Measurements from ENCODE around the gene F3. TPM values are rescaled to one million over a fixed set of nuclear protein-coding genes. Genes with fewer than 3 reads are reported as not detected.

The F3 gene
- total RNA-seq, 1 experiment from 2014 or later: 0.40 TPM

GRCh38 chr1:94514095-94514727 lies 27.3 kb downstream of the F3 start:
- Histone ChIP-seq H3K36me3 (peaks cover 5% of the 10 kb centered on the region), H3K9me3 (no peaks in the 10 kb centered on the region), H3K4me3 (no peak overlapping the region), H3K27me3 (no peaks in the 10 kb centered on the region)
- peak; percentile 8 for DNase-seq

GRCh38 chr1:94512816-94513215 lies 28.7 kb downstream of the F3 start:
- H3K36me3 ChIP-seq: peaks cover 8% of the 10 kb centered on the region
- no peak for DNase-seq
- no peak overlapping the region for H3K4me3 ChIP-seq

GRCh38 chr1:94504601-94505000 lies 37.0 kb downstream of the F3 start:
- DNase-seq: no peak
- Histone ChIP-seq H3K36me3 (peaks cover 33% of the 10 kb centered on the region), H3K4me3 (no peak overlapping the region), H3K9me3 (0 out of 2 replicates have a peak, but pooled peaks cover 2% of the 10 kb centered on the region), H3K27me3 (no peaks in the 10 kb centered on the region)

More at GRCh38 chr1:94512816-94513215, 28.7 kb downstream of the F3 start:
- H3K27me3 ChIP-seq: no peaks in the 10 kb centered on the region
- 0 out of 2 replicates have a peak, but pooled peaks cover 2% of the 10 kb centered on the region for H3K9me3 ChIP-seq

GRCh38 chr1:94503153-94503552 lies 38.4 kb downstream of the F3 start:
- H3K27me3 ChIP-seq: no peaks in the 10 kb centered on the region
- H3K9me3 ChIP-seq: 0 out of 2 replicates have a peak, but pooled peaks cover 2% of the 10 kb centered on the region
- no peak for DNase-seq
- peaks cover 41% of the 10 kb centered on the region for H3K36me3 ChIP-seq
- H3K4me3 ChIP-seq: no peak overlapping the region

- no peak for DNase-seq
- Histone ChIP-seq H3K27me3 (no peaks in the 10 kb centered on the region), H3K9me3 (no peaks in the 10 kb centered on the region), H3K4me3 (no peak overlapping the region), H3K36me3 (peaks cover 40% of the 10 kb centered on the region)
Measured at GRCh38 chr1:94501935-94502334, 39.6 kb downstream of the F3 start.

- no peak for DNase-seq
- Histone ChIP-seq H3K9me3 (no peaks in the 10 kb centered on the region), H3K4me3 (no peak overlapping the region), H3K36me3 (peaks cover 40% of the 10 kb centered on the region), H3K27me3 (no peaks in the 10 kb centered on the region)
Measured at GRCh38 chr1:94501426-94501825, 40.1 kb downstream of the F3 start.

- no peaks in the 10 kb centered on the region for H3K9me3 ChIP-seq
- H3K27me3 ChIP-seq: no peaks in the 10 kb centered on the region
- no peak overlapping the region for H3K4me3 ChIP-seq
Measured at GRCh38 chr1:94496076-94496755, 45.3 kb downstream of the F3 start.

GRCh38 chr1:94490556-94490955 lies 51.0 kb downstream of the F3 start:
- H3K9me3 ChIP-seq: no peaks in the 10 kb centered on the region
- H3K4me3 ChIP-seq: no peak overlapping the region
- DNase-seq: no peak
- no peaks in the 10 kb centered on the region for H3K27me3 ChIP-seq
- peaks cover 34% of the 10 kb centered on the region for H3K36me3 ChIP-seq

More at GRCh38 chr1:94496076-94496755, 45.3 kb downstream of the F3 start:
- H3K36me3 ChIP-seq: peaks cover 41% of the 10 kb centered on the region
- no peak for DNase-seq

- Histone ChIP-seq H3K27me3 (no peaks in the 10 kb centered on the region), H3K36me3 (peaks cover 42% of the 10 kb centered on the region), H3K9me3 (no peaks in the 10 kb centered on the region), H3K4me3 (no peak overlapping the region)
- DNase-seq: no peak
Measured at GRCh38 chr1:94486990-94487389, 54.6 kb downstream of the F3 start.

- H3K4me3 ChIP-seq: no peak overlapping the region
- no peaks in the 10 kb centered on the region for H3K27me3 ChIP-seq
- no peaks in the 10 kb centered on the region for H3K9me3 ChIP-seq
- H3K36me3 ChIP-seq: peaks cover 24% of the 10 kb centered on the region
- DNase-seq: peak; percentile 31
Measured at GRCh38 chr1:94481473-94481933, 60.1 kb downstream of the F3 start.

GRCh38 chr1:94479682-94480081 lies 61.9 kb downstream of the F3 start:
- no peak for DNase-seq
- Histone ChIP-seq H3K4me3 (no peak overlapping the region), H3K9me3 (no peaks in the 10 kb centered on the region), H3K36me3 (peaks cover 24% of the 10 kb centered on the region), H3K27me3 (no peaks in the 10 kb centered on the region)

Other genes with a start within 250 kb of the F3 start
- 39.3 and 56.5 TPM in 2 replicates for gene ABCD3, start 123.4 kb downstream of the F3 start, total RNA-seq (2014; rRNA removed; shearing (Covaris generic); ENCODE audit: low replicate concordance)